ENCODE data around the gene LCN2. TPM values are rescaled to one million over a fixed set of nuclear protein-coding genes. Genes with fewer than 3 reads are reported as not detected.

LCN2 gene
- total and polyA plus RNA-seq, 3 donors from 2014 or later: 2.2 TPM; not detected in 2

- no peak for TF ChIP-seq CTCF (IDR thresholded peaks at IDR 0.05)
- TF ChIP-seq POLR2A (IDR thresholded peaks at IDR 0.05): no peak
- Histone ChIP-seq H3K27me3 (no peaks in the 10 kb centered on the region), H3K4me1 (no peaks in the 10 kb centered on the region), H3K4me3 (no peak overlapping the region), H3K36me3 (ENCODE audit: low read depth, missing control alignments) (no peaks in the 10 kb centered on the region), H3K9me3 (no peaks in the 10 kb centered on the region), H3K27ac (no peak overlapping the region)
- DNase-seq: no peak
- intact Hi-C loops (cut with DNase I; ENCODE audit: low total_unique reads): no loop called here
- 92 to 95% methylated on average over 10 to 12 of the region's 12 CpGs for WGBS, 2 donors
These were observed 33.8 kb downstream of the LCN2 start for GRCh38 chr9:128182893-128183588.

- intact Hi-C loops (cut with DNase I; ENCODE audit: low total_unique reads): no loop called here
- TF ChIP-seq POLR2A (IDR thresholded peaks at IDR 0.05): no peak
- Histone ChIP-seq H3K27me3 (no peaks in the 10 kb centered on the region), H3K4me3 (no peak overlapping the region), H3K4me1 (peaks cover 8% of the 10 kb centered on the region), H3K27ac (no peak overlapping the region), H3K9me3 (no peaks in the 10 kb centered on the region), H3K36me3 (ENCODE audit: low read depth, missing control alignments) (no peaks in the 10 kb centered on the region)
- no peak for DNase-seq
- WGBS, 2 donors: 92 to 93% methylated on average over 11 of the region's 11 CpGs
These were observed 37.0 kb downstream of the LCN2 start for GRCh38 chr9:128185979-128186965.

- WGBS, 2 donors: 85 to 94% methylated on average over 2 of the region's 2 CpGs
- no peak for DNase-seq
- Histone ChIP-seq H3K36me3 (ENCODE audit: low read depth, missing control alignments) (no peaks in the 10 kb centered on the region), H3K27ac (no peak overlapping the region), H3K4me1 (peaks cover 11% of the 10 kb centered on the region), H3K4me3 (no peak overlapping the region), H3K27me3 (no peaks in the 10 kb centered on the region), H3K9me3 (no peaks in the 10 kb centered on the region)
- TF ChIP-seq CTCF (IDR thresholded peaks at IDR 0.05): no peak
- intact Hi-C loops (cut with DNase I; ENCODE audit: low total_unique reads): no loop called here
These were observed 38.1 kb downstream of the LCN2 start for GRCh38 chr9:128187361-128187760.

- no peak overlapping the region for H3K4me3 ChIP-seq
- TF ChIP-seq POLR2A (IDR thresholded peaks at IDR 0.05): no peak
- TF ChIP-seq CTCF (IDR thresholded peaks at IDR 0.05): no peak
- H3K27ac ChIP-seq: no peak overlapping the region
- DNase-seq: no peak
- H3K4me1 ChIP-seq: peaks cover 15% of the 10 kb centered on the region
- 68 to 71% methylated on average over 1 of the region's 1 CpG for WGBS, 2 donors
- H3K36me3 ChIP-seq (ENCODE audit: low read depth, missing control alignments): no peaks in the 10 kb centered on the region
- no peaks in the 10 kb centered on the region for H3K27me3 ChIP-seq
- no peaks in the 10 kb centered on the region for H3K9me3 ChIP-seq
- intact Hi-C loops (cut with DNase I; ENCODE audit: low total_unique reads): no loop called here
These were observed 39.0 kb downstream of the LCN2 start for GRCh38 chr9:128188209-128188608.

GRCh38 chr9:128190013-128190412, 40.8 kb downstream of the LCN2 start:
- WGBS, 2 donors: 59 to 60% methylated on average over 2 of the region's 2 CpGs
- no peak overlapping the region for H3K27ac ChIP-seq
- peaks cover 15% of the 10 kb centered on the region for H3K4me1 ChIP-seq
- intact Hi-C loops (cut with DNase I; ENCODE audit: low total_unique reads): no loop called here
- TF ChIP-seq POLR2A (IDR thresholded peaks at IDR 0.05): no peak
- H3K36me3 ChIP-seq (ENCODE audit: low read depth, missing control alignments): no peaks in the 10 kb centered on the region
- H3K9me3 ChIP-seq: no peaks in the 10 kb centered on the region
- DNase-seq: no peak
- no peak overlapping the region for H3K4me3 ChIP-seq
- H3K27me3 ChIP-seq: no peaks in the 10 kb centered on the region
